DND-41 (cell line): ENCODE results near the gene LHX4.
A peak's percentile ranks its signal among the peaks of the same experiment; 100 is the strongest.

ENCODE experiments used
- ATAC-seq: fragments of 200-7000 bp; cut with Tn5 transposase; 3 replicates; pipeline ENCODE4 v1.9.1; 2021; ENCODE audit warnings: low read depth; ENCODE audit not compliant: insufficient read depth
- DNase-seq: peaks from one replicate; pipeline ENCODE4 v3.0.0-alpha.2; 2020
- H2AFZ ChIP-seq: 2 replicates; pipeline ENCODE4 v1.6.0; 2012; ENCODE audit warnings: low read depth, low read length
- H3K27ac ChIP-seq: 2 replicates; pipeline ENCODE4 v1.5.1; 2012; ENCODE audit warnings: low read length, inconsistent platforms
- H3K27me3 ChIP-seq: fragments of 200-600 bp; sonication (generic); 2 replicates; pipeline ENCODE4 v1.6.0; 2012; ENCODE audit warnings: low read length, mild to moderate bottlenecking, inconsistent platforms; ENCODE audit not compliant: insufficient read depth, poor library complexity
- H3K36me3 ChIP-seq: 2 replicates; pipeline ENCODE4 v1.5.1; 2012; ENCODE audit warnings: low read length, inconsistent platforms; ENCODE audit not compliant: insufficient read depth
- H3K4me1 ChIP-seq: 2 replicates; pipeline ENCODE4 v1.5.1; 2012; ENCODE audit warnings: mild to moderate bottlenecking, low read length; ENCODE audit not compliant: insufficient read depth
- H3K4me2 ChIP-seq: 2 replicates; pipeline ENCODE4 v1.6.0; 2012; ENCODE audit warnings: mild to moderate bottlenecking, moderate library complexity, low read length, inconsistent platforms; ENCODE audit not compliant: insufficient read depth
- H3K4me3 ChIP-seq, 2 experiments: fragments of 200-600 bp in 1 of 2; shearing (Covaris generic) in 1 of 2; 2 replicates each; pipeline ENCODE4 v1.5.1; 2012 to 2016; ENCODE audit warnings: inconsistent platforms in 2 of 2, low read length in 2 of 2, mild to moderate bottlenecking in 2 of 2, low read depth in 1 of 2, moderate library complexity in 1 of 2
- H3K79me2 ChIP-seq: 2 replicates; pipeline ENCODE4 v1.6.0; 2012; ENCODE audit warnings: low read length, inconsistent platforms; ENCODE audit not compliant: insufficient read depth
- H3K9ac ChIP-seq: 2 replicates; pipeline ENCODE4 v1.6.0; 2012; ENCODE audit warnings: low read depth, mild to moderate bottlenecking, inconsistent platforms, low read length, moderate library complexity
- H3K9me3 ChIP-seq: 2 replicates; pipeline ENCODE4 v1.5.1; 2012; ENCODE audit warnings: low read length, moderate library complexity, mild to moderate bottlenecking, inconsistent platforms; ENCODE audit not compliant: insufficient read depth, severe bottlenecking
- H4K20me1 ChIP-seq: 2 replicates; pipeline ENCODE4 v1.6.0; 2012; ENCODE audit warnings: low read length; ENCODE audit not compliant: insufficient read depth
- CTCF ChIP-seq: IDR thresholded peaks from 2 replicates; pipeline ENCODE4 v1.5.1; 2012; ENCODE audit warnings: borderline replicate concordance, low read length, moderate library complexity, mild to moderate bottlenecking; ENCODE audit not compliant: poor library complexity, severe bottlenecking; ENCODE audit errors: extremely low read depth
- EZH2 ChIP-seq: IDR thresholded peaks from 3 replicates; pipeline ENCODE4 v1.6.1; 2012; ENCODE audit warnings: borderline replicate concordance, low read depth, mild to moderate bottlenecking, moderate library complexity, low read length, inconsistent platforms; ENCODE audit not compliant: severe bottlenecking

LHX4 gene

GRCh38 chr1:180204231-180204630, 25.8 kb upstream of the LHX4 start:
- H3K36me3 ChIP-seq = no peaks in the 10 kb centered on the region
- H3K4me3 ChIP-seq = no peak overlapping the region
- H3K27ac ChIP-seq = no peak overlapping the region
- no peaks in the 10 kb centered on the region for H3K4me1 ChIP-seq
- H3K79me2 ChIP-seq = no peaks in the 10 kb centered on the region
- H3K27me3 ChIP-seq = no peaks in the 10 kb centered on the region
- H2AFZ ChIP-seq = peak overlapping the region; percentile 40; the same call in 1 of the 2 replicates
- peak; percentile 33; the same call in 1 of the 3 replicates for ATAC-seq
- TF ChIP-seq CTCF (no peak), EZH2 (no peak)
- no peak overlapping the region for H3K4me2 ChIP-seq
- H3K9me3 ChIP-seq = no peaks in the 10 kb centered on the region
- no peak for DNase-seq
- H4K20me1 ChIP-seq = no peaks in the 10 kb centered on the region
- no peak overlapping the region for H3K9ac ChIP-seq

- no peak for ATAC-seq
- Histone ChIP-seq H3K27me3 (no peaks in the 10 kb centered on the region), H3K27ac (no peak overlapping the region), H4K20me1 (no peaks in the 10 kb centered on the region), H3K36me3 (no peaks in the 10 kb centered on the region), H3K4me1 (no peaks in the 10 kb centered on the region), H3K9me3 (no peaks in the 10 kb centered on the region), H3K79me2 (no peaks in the 10 kb centered on the region), H2AFZ (no peak overlapping the region), H3K9ac (no peak overlapping the region), H3K4me2 (no peak overlapping the region), H3K4me3 (no peak overlapping the region)
- DNase-seq = no peak
- TF ChIP-seq CTCF (no peak), EZH2 (no peak)
Observed at GRCh38 chr1:180206581-180206980, 23.5 kb upstream of the LHX4 start.

- no peak overlapping the region for H2AFZ ChIP-seq
- H3K27ac ChIP-seq = no peak overlapping the region
- H3K9ac ChIP-seq = no peak overlapping the region
- no peaks in the 10 kb centered on the region for H3K27me3 ChIP-seq
- H3K4me2 ChIP-seq = no peak overlapping the region
- no peaks in the 10 kb centered on the region for H3K79me2 ChIP-seq
- no peaks in the 10 kb centered on the region for H3K9me3 ChIP-seq
- no peak for TF ChIP-seq CTCF
- no peak for TF ChIP-seq EZH2
- peaks cover 5% of the 10 kb centered on the region for H3K4me1 ChIP-seq
- ATAC-seq = no peak
- no peak overlapping the region for H3K4me3 ChIP-seq
- H4K20me1 ChIP-seq = no peaks in the 10 kb centered on the region
- H3K36me3 ChIP-seq = no peaks in the 10 kb centered on the region
- no peak for DNase-seq
Observed at GRCh38 chr1:180208264-180208663, 21.8 kb upstream of the LHX4 start.

- no peak overlapping the region for H3K4me3 ChIP-seq
- ATAC-seq (no peak), DNase-seq (no peak)
- H3K9ac ChIP-seq = no peak overlapping the region
- H3K27me3 ChIP-seq = no peaks in the 10 kb centered on the region
- peaks cover 19% of the 10 kb centered on the region for H3K4me1 ChIP-seq
- no peak overlapping the region for H2AFZ ChIP-seq
- no peaks in the 10 kb centered on the region for H3K9me3 ChIP-seq
- no peaks in the 10 kb centered on the region for H3K79me2 ChIP-seq
- H4K20me1 ChIP-seq = no peaks in the 10 kb centered on the region
- TF ChIP-seq CTCF (no peak), EZH2 (no peak)
- no peak overlapping the region for H3K4me2 ChIP-seq
- no peaks in the 10 kb centered on the region for H3K36me3 ChIP-seq
- no peak overlapping the region for H3K27ac ChIP-seq
Observed at GRCh38 chr1:180210008-180210620, 19.9 kb upstream of the LHX4 start.
